ENCODE data around the gene RAB37. TPM values are rescaled to one million over a fixed set of nuclear protein-coding genes. Genes with fewer than 3 reads are reported as not detected.

RAB37 gene
- total and polyA plus RNA-seq, 2 of the 8 experiments (the other 6 are each of a cell fraction or from before 2014, with no cell fraction given) = 5.5 to 6.1 TPM

DNA sequence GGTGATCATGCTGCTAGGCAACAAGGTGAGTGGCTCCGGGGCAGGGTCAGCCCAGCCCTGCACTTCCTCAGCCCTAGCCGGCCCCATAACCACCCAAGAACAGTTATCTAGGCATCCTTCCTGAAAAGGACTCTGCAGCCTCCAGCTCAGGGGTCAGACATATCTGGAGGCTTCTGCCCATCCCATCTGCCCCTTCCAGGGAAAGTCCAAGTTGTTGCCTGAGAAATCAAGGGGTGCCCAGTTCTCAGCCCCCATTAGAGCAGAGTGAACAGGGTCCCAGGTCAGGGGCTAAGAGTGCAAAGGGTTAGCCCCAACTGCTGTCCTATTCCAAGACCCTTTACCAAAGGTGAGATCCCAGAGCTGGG is 7.3 kb downstream of the RAB37 start (continued):
- TF ChIP-seq JUN (IDR thresholded peaks at IDR 0.05; ENCODE audit: low read depth, low read length) (no peak), JUND (IDR thresholded peaks at IDR 0.05; ENCODE audit: low read length) (no peak)

Measured in H1 (cell line).